HG03159 (cell line): ENCODE results near the gene PTPN11.
"Not testable (repeated sequence)": the region's sequence is repeated elsewhere in the genome, so short reads cannot be mapped to it uniquely, and the experiment has no call there.

ENCODE experiments used
- ATAC-seq: cut with Tn5 transposase; IDR thresholded peaks from one replicate; pipeline ENCODE4 v1.9.1; 2021; ENCODE audit warnings: mild to moderate bottlenecking, moderate library complexity; ENCODE audit not compliant: unreplicated experiment

Gene PTPN11

GRCh38 chr12:112418608-112419296, at the start of gene PTPN11:
PTPN11 (plus strand) TSS chr12:112418947; CDS start chr12:112419112, 165 bp downstream.
- peak; percentile 71 for ATAC-seq

GRCh38 chr12:112370199-112370598, 48.5 kb upstream of the PTPN11 start:
- ATAC-seq = no peak

GRCh38 chr12:112370868-112371510, 47.8 kb upstream of the PTPN11 start:
- ATAC-seq = no peak

GRCh38 chr12:112374166-112374740, 44.5 kb upstream of the PTPN11 start:
- no peak for ATAC-seq

GRCh38 chr12:112375105-112375504, 43.6 kb upstream of the PTPN11 start:
- ATAC-seq = no peak

GRCh38 chr12:112380663-112381405, 37.9 kb upstream of the PTPN11 start:
- ATAC-seq = no peak

GRCh38 chr12:112381406-112381882, 37.3 kb upstream of the PTPN11 start:
- ATAC-seq = peak; percentile 48

GRCh38 chr12:112381883-112382796, 36.6 kb upstream of the PTPN11 start, which contains the start of gene HECTD4:
HECTD4 (minus strand) TSS chr12:112382431; CDS start chr12:112382128, 303 bp downstream.
- ATAC-seq = peak; percentile 90

GRCh38 chr12:112382866-112383265, 35.9 kb upstream of the PTPN11 start:
- no peak for ATAC-seq

- ATAC-seq = no peak
Measured at GRCh38 chr12:112386726-112387125, 32.0 kb upstream of the PTPN11 start.

- no peak for ATAC-seq
Measured at GRCh38 chr12:112389228-112389627, 29.5 kb upstream of the PTPN11 start.

- ATAC-seq = not testable (repeated sequence)
Measured at GRCh38 chr12:112389922-112390654, 28.7 kb upstream of the PTPN11 start.

- no peak for ATAC-seq
Measured at GRCh38 chr12:112393328-112393727, 25.4 kb upstream of the PTPN11 start.

GRCh38 chr12:112401054-112401453, 17.7 kb upstream of the PTPN11 start:
- ATAC-seq = no peak

GRCh38 chr12:112401903-112402498, 16.7 kb upstream of the PTPN11 start:
- ATAC-seq = no peak

GRCh38 chr12:112406519-112407488, 11.9 kb upstream of the PTPN11 start:
- ATAC-seq = no peak

GRCh38 chr12:112407683-112408082, 11.1 kb upstream of the PTPN11 start:
- not testable (repeated sequence) for ATAC-seq

GRCh38 chr12:112408621-112409020, 10.1 kb upstream of the PTPN11 start:
- ATAC-seq = no peak
